HepG2 (cell line): ENCODE data around the gene ACSF3. TPM values are rescaled to one million over a fixed set of nuclear protein-coding genes. Genes with fewer than 3 reads are reported as not detected.
A peak's percentile ranks its signal among the peaks of the same experiment; 100 is the strongest.

Experiments
- ASH2L ChIP-seq: fragments of 300-600, 200-600 bp; sonication (generic); IDR thresholded peaks from 2 replicates; pipeline ENCODE4 v1.7.0; 2017; ENCODE audit warnings: low read depth, mild to moderate bottlenecking, moderate library complexity, mixed read lengths, low read length; ENCODE audit not compliant: insufficient read length
- BRD4 ChIP-seq: sonication (generic); formaldehyde crosslinking; IDR thresholded peaks from 2 replicates; pipeline ENCODE4 v1.4.0; 2020; ENCODE audit warnings: missing genetic modification reagents
- HIVEP1 ChIP-seq: sonication (generic); formaldehyde crosslinking; IDR thresholded peaks from 2 replicates; pipeline ENCODE4 v1.4.0; 2020; ENCODE audit warnings: mild to moderate bottlenecking, missing genetic modification reagents
- HNRNPLL ChIP-seq: fragments of 200-400 bp; formaldehyde crosslinking; IDR thresholded peaks from 2 replicates; pipeline ENCODE4 v1.6.1; 2017; ENCODE audit warnings: mild to moderate bottlenecking, low read depth, low read length; ENCODE audit not compliant: poor library complexity, severe bottlenecking
- PHF21A ChIP-seq: sonication (generic); formaldehyde crosslinking; IDR thresholded peaks from 2 replicates; pipeline ENCODE4 v1.5.0; 2020; ENCODE audit warnings: mild to moderate bottlenecking, missing genetic modification reagents
- ZFX ChIP-seq: sonication (generic); formaldehyde crosslinking; IDR thresholded peaks from 2 replicates; pipeline ENCODE4 v1.4.0; 2020; ENCODE audit warnings: mild to moderate bottlenecking, low read depth, missing genetic modification reagents, moderate library complexity
- ZNF160 ChIP-seq: sonication (generic); formaldehyde crosslinking; IDR thresholded peaks from 2 replicates; pipeline ENCODE4 v1.8.0; 2022; ENCODE audit warnings: mild to moderate bottlenecking, inconsistent platforms, missing genetic modification reagents
- ZNF235 ChIP-seq: sonication (generic); formaldehyde crosslinking; IDR thresholded peaks from 2 replicates; pipeline ENCODE4 v1.8.1; 2023; ENCODE audit warnings: mild to moderate bottlenecking, missing genetic modification reagents, borderline replicate concordance
- ZNF3 ChIP-seq: IDR thresholded peaks from 2 replicates; pipeline ENCODE4 v1.7.0; 2017; ENCODE audit warnings: inconsistent platforms
- ZNF687 ChIP-seq: sonication (generic); formaldehyde crosslinking; IDR thresholded peaks from 2 replicates; pipeline ENCODE4 v1.5.1; 2020; ENCODE audit warnings: mild to moderate bottlenecking, missing genetic modification reagents, moderate library complexity
- polyA plus RNA-seq, 8 experiments: library from polyadenylated mRNA; depleted of rRNA in 3 of 8; stranded (reverse) in 7 of 8; unstranded in 1 of 8; fragments of >200 nt; fragmentation: Illumina TruSeq in 4 of 8; extraction: Trizol in 4 of 8; gene quantifications; 2 replicates each; pipeline versions ENCODE4 v1.2.1 to v1.2.3, GENCODE V29; 2011 to 2016; ENCODE audit warnings: low read depth in 4 of 8, missing spikeins in 1 of 8, mixed read lengths in 1 of 8; ENCODE audit not compliant: insufficient read depth in 1 of 8
- total RNA-seq, 5 experiments: library from RNA; depleted of rRNA; stranded (reverse); fragments of >200 nt; fragmentation: Illumina TruSeq; extraction: Trizol; gene quantifications; 2 replicates each; pipeline ENCODE4 v1.2.3, GENCODE V29; 2016; ENCODE audit warnings: low read depth in 1 of 5
- TF ChIP-seq, protein P1 (sequence below): sonication (generic); formaldehyde crosslinking; IDR thresholded peaks from 2 replicates; pipeline ENCODE4 v1.4.0; 2020; ENCODE audit warnings: missing genetic modification reagents
- TF ChIP-seq, protein P2 (sequence below), 2 experiments: fragments of 450-650 bp in 1 of 2; sonication (generic) in 1 of 2; formaldehyde crosslinking in 1 of 2; IDR thresholded peaks; 2 replicates each; pipeline versions ENCODE4 v1.6.1 to v1.8.0; 2016 to 2022; ENCODE audit warnings: antibody characterized with exemption in 1 of 2, mild to moderate bottlenecking in 1 of 2, missing genetic modification reagents in 1 of 2

Gene ACSF3
- total and polyA plus RNA-seq, 2 of the 13 experiments (the other 11 are each of a cell fraction or from before 2014, with no cell fraction given): 14.9 to 30.6 TPM

- TF ChIP-seq ZNF687 (CRISPR knock-in tag): peak; percentile 39; the same call in 1 of the 2 replicates
- peak; percentile 68; the same call in 1 of the 2 replicates for TF ChIP-seq ZNF160
- 0 out of 2 replicates have a peak, but pooled peaks have one; percentile 17 for TF ChIP-seq ZNF3 (CRISPR knock-in tag)
- TF ChIP-seq HIVEP1: 0 out of 2 replicates have a peak, but pooled peaks have one; percentile 30
- TF ChIP-seq ASH2L: no peak
- no peak for TF ChIP-seq HNRNPLL
- peak; percentile 22; the same call in 1 of the 2 replicates for TF ChIP-seq ZFX (CRISPR knock-in tag)
- TF ChIP-seq, protein P1, sequence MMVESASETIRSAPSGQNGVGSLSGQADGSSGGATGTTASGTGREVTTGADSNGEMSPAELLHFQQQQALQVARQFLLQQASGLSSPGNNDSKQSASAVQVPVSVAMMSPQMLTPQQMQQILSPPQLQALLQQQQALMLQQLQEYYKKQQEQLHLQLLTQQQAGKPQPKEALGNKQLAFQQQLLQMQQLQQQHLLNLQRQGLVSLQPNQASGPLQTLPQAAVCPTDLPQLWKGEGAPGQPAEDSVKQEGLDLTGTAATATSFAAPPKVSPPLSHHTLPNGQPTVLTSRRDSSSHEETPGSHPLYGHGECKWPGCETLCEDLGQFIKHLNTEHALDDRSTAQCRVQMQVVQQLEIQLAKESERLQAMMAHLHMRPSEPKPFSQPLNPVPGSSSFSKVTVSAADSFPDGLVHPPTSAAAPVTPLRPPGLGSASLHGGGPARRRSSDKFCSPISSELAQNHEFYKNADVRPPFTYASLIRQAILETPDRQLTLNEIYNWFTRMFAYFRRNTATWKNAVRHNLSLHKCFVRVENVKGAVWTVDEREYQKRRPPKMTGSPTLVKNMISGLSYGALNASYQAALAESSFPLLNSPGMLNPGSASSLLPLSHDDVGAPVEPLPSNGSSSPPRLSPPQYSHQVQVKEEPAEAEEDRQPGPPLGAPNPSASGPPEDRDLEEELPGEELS (CRISPR knock-in tag): 0 out of 2 replicates have a peak, but pooled peaks have one; percentile 18
- TF ChIP-seq BRD4 (CRISPR knock-in tag): peak; percentile 38; the same call in 1 of the 2 replicates
- TF ChIP-seq ZNF235: no peak
- TF ChIP-seq PHF21A: no peak
- TF ChIP-seq, protein P2, sequence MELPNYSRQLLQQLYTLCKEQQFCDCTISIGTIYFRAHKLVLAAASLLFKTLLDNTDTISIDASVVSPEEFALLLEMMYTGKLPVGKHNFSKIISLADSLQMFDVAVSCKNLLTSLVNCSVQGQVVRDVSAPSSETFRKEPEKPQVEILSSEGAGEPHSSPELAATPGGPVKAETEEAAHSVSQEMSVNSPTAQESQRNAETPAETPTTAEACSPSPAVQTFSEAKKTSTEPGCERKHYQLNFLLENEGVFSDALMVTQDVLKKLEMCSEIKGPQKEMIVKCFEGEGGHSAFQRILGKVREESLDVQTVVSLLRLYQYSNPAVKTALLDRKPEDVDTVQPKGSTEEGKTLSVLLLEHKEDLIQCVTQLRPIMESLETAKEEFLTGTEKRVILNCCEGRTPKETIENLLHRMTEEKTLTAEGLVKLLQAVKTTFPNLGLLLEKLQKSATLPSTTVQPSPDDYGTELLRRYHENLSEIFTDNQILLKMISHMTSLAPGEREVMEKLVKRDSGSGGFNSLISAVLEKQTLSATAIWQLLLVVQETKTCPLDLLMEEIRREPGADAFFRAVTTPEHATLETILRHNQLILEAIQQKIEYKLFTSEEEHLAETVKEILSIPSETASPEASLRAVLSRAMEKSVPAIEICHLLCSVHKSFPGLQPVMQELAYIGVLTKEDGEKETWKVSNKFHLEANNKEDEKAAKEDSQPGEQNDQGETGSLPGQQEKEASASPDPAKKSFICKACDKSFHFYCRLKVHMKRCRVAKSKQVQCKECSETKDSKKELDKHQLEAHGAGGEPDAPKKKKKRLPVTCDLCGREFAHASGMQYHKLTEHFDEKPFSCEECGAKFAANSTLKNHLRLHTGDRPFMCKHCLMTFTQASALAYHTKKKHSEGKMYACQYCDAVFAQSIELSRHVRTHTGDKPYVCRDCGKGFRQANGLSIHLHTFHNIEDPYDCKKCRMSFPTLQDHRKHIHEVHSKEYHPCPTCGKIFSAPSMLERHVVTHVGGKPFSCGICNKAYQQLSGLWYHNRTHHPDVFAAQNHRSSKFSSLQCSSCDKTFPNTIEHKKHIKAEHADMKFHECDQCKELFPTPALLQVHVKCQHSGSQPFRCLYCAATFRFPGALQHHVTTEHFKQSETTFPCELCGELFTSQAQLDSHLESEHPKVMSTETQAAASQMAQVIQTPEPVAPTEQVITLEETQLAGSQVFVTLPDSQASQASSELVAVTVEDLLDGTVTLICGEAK (IDR thresholded peaks at IDR 0.05): no peak
- TF ChIP-seq, protein P2 (CRISPR knock-in tag; IDR thresholded peaks at IDR 0.05): 0 out of 2 replicates have a peak, but pooled peaks have one; percentile 19
Measured at GRCh38 chr16:89187032-89187769, 93.5 kb downstream of the ACSF3 start (continued).
